Uterus (tissue), 2 donors: ENCODE data around the gene GPR63.

Experiments used
- POLR2A ChIP-seq, 2 donors: fragments of 450-650 bp; IDR thresholded peaks; one replicate each; pipeline ENCODE4 v1.6.1; 2016; ENCODE audit warnings: antibody characterized with exemption in 2 of 2, mild to moderate bottlenecking in 1 of 2, moderate library complexity in 1 of 2
- TF ChIP-seq, protein P1 (sequence below), 4 experiments: fragments of 200-600 bp in 2 of 4; fragments of 450-650 bp in 2 of 4; sonication (generic) in 2 of 4; IDR thresholded peaks; one replicate each; pipeline ENCODE4 v1.5.1; 2016 to 2019; ENCODE audit warnings: antibody characterized with exemption in 4 of 4, mild to moderate bottlenecking in 2 of 4, moderate library complexity in 1 of 4

DNA sequence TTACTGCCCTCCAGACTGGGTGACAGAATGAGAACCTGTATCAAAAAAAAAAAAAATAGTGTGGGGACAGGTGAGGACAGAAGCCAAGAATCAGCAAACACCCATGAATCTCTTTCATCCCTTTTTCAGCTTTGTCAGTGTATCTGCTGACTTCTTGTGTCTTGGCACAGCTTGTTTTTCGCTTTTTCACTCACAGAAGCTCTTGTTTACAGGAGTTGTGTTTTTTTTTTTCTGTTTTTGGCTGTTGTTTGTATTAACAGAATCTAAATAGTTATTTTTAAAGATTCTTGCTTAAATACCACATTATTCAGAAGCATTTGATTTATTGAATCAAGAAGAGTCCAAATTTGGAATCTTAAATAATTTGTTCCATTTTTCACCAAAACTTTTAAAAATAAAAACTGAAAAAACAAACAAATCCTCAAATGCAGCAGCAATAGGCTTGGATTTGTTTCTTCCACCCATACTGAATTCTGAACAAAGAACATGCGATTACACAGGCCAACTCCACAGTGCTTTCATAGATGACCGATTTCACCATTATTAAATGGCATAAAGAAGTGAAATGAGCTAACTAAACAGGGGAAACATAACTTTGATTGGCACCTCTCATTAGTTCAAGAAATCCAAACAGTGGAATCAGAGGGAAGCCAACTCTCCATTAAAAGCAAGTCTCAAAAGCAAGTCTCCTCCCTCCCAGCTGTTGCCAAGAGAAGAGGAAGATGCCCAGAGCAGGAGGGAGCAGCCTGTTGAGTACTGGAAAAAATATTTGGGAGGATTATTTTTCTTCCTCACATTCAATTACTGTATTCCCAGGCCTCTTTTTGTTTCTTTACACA is 27.2 kb upstream of the GPR63 start:
- TF ChIP-seq, protein P1, sequence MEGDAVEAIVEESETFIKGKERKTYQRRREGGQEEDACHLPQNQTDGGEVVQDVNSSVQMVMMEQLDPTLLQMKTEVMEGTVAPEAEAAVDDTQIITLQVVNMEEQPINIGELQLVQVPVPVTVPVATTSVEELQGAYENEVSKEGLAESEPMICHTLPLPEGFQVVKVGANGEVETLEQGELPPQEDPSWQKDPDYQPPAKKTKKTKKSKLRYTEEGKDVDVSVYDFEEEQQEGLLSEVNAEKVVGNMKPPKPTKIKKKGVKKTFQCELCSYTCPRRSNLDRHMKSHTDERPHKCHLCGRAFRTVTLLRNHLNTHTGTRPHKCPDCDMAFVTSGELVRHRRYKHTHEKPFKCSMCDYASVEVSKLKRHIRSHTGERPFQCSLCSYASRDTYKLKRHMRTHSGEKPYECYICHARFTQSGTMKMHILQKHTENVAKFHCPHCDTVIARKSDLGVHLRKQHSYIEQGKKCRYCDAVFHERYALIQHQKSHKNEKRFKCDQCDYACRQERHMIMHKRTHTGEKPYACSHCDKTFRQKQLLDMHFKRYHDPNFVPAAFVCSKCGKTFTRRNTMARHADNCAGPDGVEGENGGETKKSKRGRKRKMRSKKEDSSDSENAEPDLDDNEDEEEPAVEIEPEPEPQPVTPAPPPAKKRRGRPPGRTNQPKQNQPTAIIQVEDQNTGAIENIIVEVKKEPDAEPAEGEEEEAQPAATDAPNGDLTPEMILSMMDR (IDR thresholded peaks at IDR 0.05), result no peak
- no peak for TF ChIP-seq POLR2A (IDR thresholded peaks at IDR 0.05)
